Peyer's patch (tissue), 4 donors: ENCODE measurements around the gene MTUS2.

Experiments used
- POLR2A ChIP-seq, 2 donors: fragments of 450-650 bp; IDR thresholded peaks; one replicate each; pipeline ENCODE4 v1.5.1; 2017; ENCODE audit warnings: antibody characterized with exemption in 2 of 2, mild to moderate bottlenecking in 2 of 2, moderate library complexity in 2 of 2
- TF ChIP-seq, protein P1 (sequence below), 6 experiments: fragments of 450-650 bp in 4 of 6; fragments of 200-600 bp in 2 of 6; sonication (generic) in 1 of 6; IDR thresholded peaks; one replicate each; pipeline ENCODE4 v1.5.1; 2017 to 2019; ENCODE audit warnings: antibody characterized with exemption in 6 of 6, mild to moderate bottlenecking in 3 of 6, moderate library complexity in 1 of 6

GRCh38 chr13:29271606-29272005 is 451.5 kb downstream of the MTUS2 start:
- TF ChIP-seq, protein P1, sequence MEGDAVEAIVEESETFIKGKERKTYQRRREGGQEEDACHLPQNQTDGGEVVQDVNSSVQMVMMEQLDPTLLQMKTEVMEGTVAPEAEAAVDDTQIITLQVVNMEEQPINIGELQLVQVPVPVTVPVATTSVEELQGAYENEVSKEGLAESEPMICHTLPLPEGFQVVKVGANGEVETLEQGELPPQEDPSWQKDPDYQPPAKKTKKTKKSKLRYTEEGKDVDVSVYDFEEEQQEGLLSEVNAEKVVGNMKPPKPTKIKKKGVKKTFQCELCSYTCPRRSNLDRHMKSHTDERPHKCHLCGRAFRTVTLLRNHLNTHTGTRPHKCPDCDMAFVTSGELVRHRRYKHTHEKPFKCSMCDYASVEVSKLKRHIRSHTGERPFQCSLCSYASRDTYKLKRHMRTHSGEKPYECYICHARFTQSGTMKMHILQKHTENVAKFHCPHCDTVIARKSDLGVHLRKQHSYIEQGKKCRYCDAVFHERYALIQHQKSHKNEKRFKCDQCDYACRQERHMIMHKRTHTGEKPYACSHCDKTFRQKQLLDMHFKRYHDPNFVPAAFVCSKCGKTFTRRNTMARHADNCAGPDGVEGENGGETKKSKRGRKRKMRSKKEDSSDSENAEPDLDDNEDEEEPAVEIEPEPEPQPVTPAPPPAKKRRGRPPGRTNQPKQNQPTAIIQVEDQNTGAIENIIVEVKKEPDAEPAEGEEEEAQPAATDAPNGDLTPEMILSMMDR (IDR thresholded peaks at IDR 0.05) = no peak
- TF ChIP-seq POLR2A (IDR thresholded peaks at IDR 0.05) = no peak
